ENCODE data around the gene MAP3K20. TPM values are rescaled to one million over a fixed set of nuclear protein-coding genes. Genes with fewer than 3 reads are reported as not detected.

The MAP3K20 gene
- total and polyA plus RNA-seq, 10 of the 15 experiments (the other 5 are each of a cell fraction or from before 2014, with no cell fraction given): 0.04 to 5.6 (median 2.3) TPM

- ChIA-PET CTCF (interaction anchor here (1.0 kb wide), 1 partner anchor 103 kb away, joined by 3 read pairs; no protein-coding TSS in a partner anchor), POLR2A (no interaction called here), RAD21 (ENCODE audit: unreplicated experiment) (no interaction called here), SMC1A (ENCODE audit: uncharacterized antibody, unreplicated experiment) (no interaction called here)
- 100% methylated on average over 1 of the region's 1 CpG for WGBS (ENCODE audit: insufficient coverage, insufficient replicate concordance, low lambda C conversion rate, missing lambda C conversion rate)
- TF ChIP-seq, protein P1, sequence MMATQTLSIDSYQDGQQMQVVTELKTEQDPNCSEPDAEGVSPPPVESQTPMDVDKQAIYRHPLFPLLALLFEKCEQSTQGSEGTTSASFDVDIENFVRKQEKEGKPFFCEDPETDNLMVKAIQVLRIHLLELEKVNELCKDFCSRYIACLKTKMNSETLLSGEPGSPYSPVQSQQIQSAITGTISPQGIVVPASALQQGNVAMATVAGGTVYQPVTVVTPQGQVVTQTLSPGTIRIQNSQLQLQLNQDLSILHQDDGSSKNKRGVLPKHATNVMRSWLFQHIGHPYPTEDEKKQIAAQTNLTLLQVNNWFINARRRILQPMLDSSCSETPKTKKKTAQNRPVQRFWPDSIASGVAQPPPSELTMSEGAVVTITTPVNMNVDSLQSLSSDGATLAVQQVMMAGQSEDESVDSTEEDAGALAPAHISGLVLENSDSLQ (IDR thresholded peaks at IDR 0.05): no peak
- TF ChIP-seq YBX1 (IDR thresholded peaks at IDR 0.05) (no peak), CREB1 (IDR thresholded peaks at IDR 0.05; ENCODE audit: low read depth) (no peak)
- ATAC-seq: no peak
- in situ Hi-C loops (cut with MboI) (no loop called here), intact Hi-C loops (cut with micrococcal nuclease; ENCODE audit: unreplicated experiment) (no loop called here)
- Histone ChIP-seq H3K9me3 (replicated peaks; ENCODE audit: control insufficient read depth, insufficient read depth, low read length) (no peaks in the 10 kb centered on the region), H3K9ac (ENCODE audit: control insufficient read depth, insufficient read depth, low read length) (no peak overlapping the region), H3K4me3 (no peak overlapping the region), H3K36me3 (ENCODE audit: control insufficient read depth in 2 of 2, insufficient read depth in 2 of 2, low read length in 1 of 2) (no peaks in the 10 kb centered on the region), H3K4me2 (ENCODE audit: control insufficient read depth, insufficient read depth) (no peak overlapping the region), H2AFZ (ENCODE audit: control insufficient read depth, low read depth, low read length) (no peak overlapping the region), H3K79me2 (ENCODE audit: control insufficient read depth, insufficient read depth, low read length) (peaks cover 2% of the 10 kb centered on the region; the same call in 1 of the 2 replicates), H3K27me3 (replicated peaks in 1 of 2; ENCODE audit: control insufficient read depth in 2 of 2, insufficient read depth in 2 of 2, low read length in 1 of 2) (no peaks in the 10 kb centered on the region), H3K4me1 (ENCODE audit: control insufficient read depth, insufficient read depth, low read length) (no peaks in the 10 kb centered on the region), H3K27ac (ENCODE audit: control insufficient read depth, insufficient read depth) (no peak overlapping the region), H4K20me1 (ENCODE audit: control insufficient read depth, insufficient read depth) (no peaks in the 10 kb centered on the region)
- no TSS peak for BruUV-seq (replicated peaks)
- no peak for FAIRE-seq
- no peak for DNase-seq (ENCODE audit: low read depth, low spot score)
Measured at GRCh38 chr2:173132531-173132930, 56.9 kb downstream of the MAP3K20 start.

GRCh38 chr2:173134703-173135102 is 59.1 kb downstream of the MAP3K20 start:
- CTCF ChIA-PET: no interaction called here
- Histone ChIP-seq H3K4me3 (no peak overlapping the region), H3K9ac (ENCODE audit: control insufficient read depth, insufficient read depth, low read length) (no peak overlapping the region), H3K27me3 (replicated peaks in 1 of 2; ENCODE audit: control insufficient read depth in 2 of 2, insufficient read depth in 2 of 2, low read length in 1 of 2) (no peaks in the 10 kb centered on the region), H3K79me2 (ENCODE audit: control insufficient read depth, insufficient read depth, low read length) (peaks cover 2% of the 10 kb centered on the region; the same call in 1 of the 2 replicates), H3K4me1 (ENCODE audit: control insufficient read depth, insufficient read depth, low read length) (no peaks in the 10 kb centered on the region), H3K27ac (ENCODE audit: control insufficient read depth, insufficient read depth) (no peak overlapping the region), H2AFZ (ENCODE audit: control insufficient read depth, low read depth, low read length) (no peak overlapping the region), H3K9me3 (replicated peaks; ENCODE audit: control insufficient read depth, insufficient read depth, low read length) (no peaks in the 10 kb centered on the region), H3K4me2 (ENCODE audit: control insufficient read depth, insufficient read depth) (no peak overlapping the region), H4K20me1 (ENCODE audit: control insufficient read depth, insufficient read depth) (no peaks in the 10 kb centered on the region), H3K36me3 (ENCODE audit: control insufficient read depth in 2 of 2, insufficient read depth in 2 of 2, low read length in 1 of 2) (no peaks in the 10 kb centered on the region)
- in situ Hi-C loops (cut with MboI): no loop called here
- RAD21 ChIA-PET (ENCODE audit: unreplicated experiment): no interaction called here
- WGBS (ENCODE audit: insufficient coverage, insufficient replicate concordance, low lambda C conversion rate, missing lambda C conversion rate): 17% methylated on average over 4 of the region's 4 CpGs
- TF ChIP-seq NRF1 (conservative IDR thresholded peaks at IDR 0.05; ENCODE audit: low read depth, low read length) (no peak), SPI1 (IDR thresholded peaks at IDR 0.05; ENCODE audit: borderline replicate concordance, insufficient read depth, low read depth, low read length) (peak; percentile 31; the same call in 1 of the 2 replicates), POLR2AphosphoS5 (IDR thresholded peaks at IDR 0.05; ENCODE audit: low read length) (no peak), USF1 (IDR thresholded peaks at IDR 0.05; ENCODE audit: borderline replicate concordance, extremely low read length, insufficient read depth, low read depth, low read length) (peak; percentile 27)
- intact Hi-C loops (cut with micrococcal nuclease; ENCODE audit: unreplicated experiment): no loop called here
- no peak for ATAC-seq
- POLR2A ChIA-PET: no interaction called here
- FAIRE-seq: no peak
- SMC1A ChIA-PET (ENCODE audit: uncharacterized antibody, unreplicated experiment): no interaction called here
- DNase-seq (ENCODE audit: low read depth, low spot score): no peak
- no TSS peak for BruUV-seq (replicated peaks)
